A549 (cell line): ENCODE results near the gene SLC38A2. TPM values are rescaled to one million over a fixed set of nuclear protein-coding genes. Genes with fewer than 3 reads are reported as not detected.
A peak's percentile ranks its signal among the peaks of the same experiment; 100 is the strongest.

ENCODE experiments used
- ATAC-seq, 2 experiments: fragments of 200-7000 bp in 1 of 2; fragments of >200 bp in 1 of 2; cut with Nextera tagmentation in 1 of 2; cut with Tn5 transposase in 1 of 2; 3 replicates each; pipeline versions ENCODE4 v1.8.0 to v1.9.1; 2018 to 2020; ENCODE audit warnings: mild to moderate bottlenecking in 1 of 2, moderate library complexity in 1 of 2
- CTCF ChIA-PET: fragments of 300-600 bp; sonication (Branson Sonifier 250); formaldehyde crosslinking; extraction: SDS; loops from one replicate; lab custom pipeline; 2021; ENCODE audit warnings: antibody characterized with exemption, inconsistent platforms; lab: Yijun Ruan, JAX
- POLR2A ChIA-PET: fragments of 350-600 bp; formaldehyde crosslinking; extraction: SDS; loops from one replicate; lab custom pipeline; 2021; ENCODE audit warnings: antibody characterized with exemption, inconsistent platforms; lab: Yijun Ruan, JAX
- DNase-seq, 2 experiments: peaks; one replicate each; pipeline versions ENCODE4 v3.0.0 to v3.0.0-alpha.2; 2011 to 2016; ENCODE audit warnings: low read depth in 1 of 2, low spot score in 1 of 2
- FAIRE-seq: peaks from 2 replicates; lab custom pipeline; 2011; peaks lifted over from hg19 to GRCh38; lab: Jason Lieb, UNC
- H3K27ac ChIP-seq, 2 experiments: fragments of >200 bp; sonication (Bioruptor Twin); formaldehyde crosslinking; 3 replicates each; pipeline ENCODE4 v1.5.1; 2016 to 2017
- H3K4me1 ChIP-seq: fragments of >200 bp; sonication (Bioruptor Twin); formaldehyde crosslinking; 3 replicates; pipeline ENCODE4 v1.6.1; 2016
- H3K4me2 ChIP-seq: fragments of >200 bp; sonication (Bioruptor Twin); formaldehyde crosslinking; 3 replicates; pipeline ENCODE4 v1.6.1; 2016
- H3K4me3 ChIP-seq: fragments of >200 bp; sonication (Bioruptor Twin); formaldehyde crosslinking; 3 replicates; pipeline ENCODE4 v1.5.1; 2016
- H3K9me3 ChIP-seq: fragments of >200 bp; sonication (Bioruptor Twin); formaldehyde crosslinking; 3 replicates; pipeline ENCODE4 v1.6.1; 2016
- ATOH8 ChIP-seq: fragments of 250-450 bp; sonication (Bioruptor Pico); IDR thresholded peaks from 2 replicates; pipeline ENCODE4 v1.5.0; 2020; ENCODE audit warnings: low read depth, mild to moderate bottlenecking, moderate library complexity
- BHLHE40 ChIP-seq: IDR thresholded peaks from 2 replicates; pipeline ENCODE4 v1.6.1; 2012; ENCODE audit warnings: low read depth, low read length, inconsistent platforms
- CBX2 ChIP-seq: fragments of 200-600 bp; sonication (generic); IDR thresholded peaks from 2 replicates; pipeline ENCODE4 v1.6.1; 2016; ENCODE audit warnings: low read depth, mild to moderate bottlenecking, borderline replicate concordance
- CBX8 ChIP-seq: fragments of 200-600 bp; sonication (generic); IDR thresholded peaks from 2 replicates; pipeline ENCODE4 v1.6.1; 2016
- CEBPB ChIP-seq, 2 experiments: fragments of >200 bp in 1 of 2; sonication (Bioruptor Twin) in 1 of 2; formaldehyde crosslinking in 1 of 2; IDR thresholded peaks; 2 replicates each; pipeline ENCODE4 v1.6.1; 2012 to 2016
- EP300 ChIP-seq, 2 experiments: fragments of >200 bp; sonication (Bioruptor Twin); formaldehyde crosslinking; IDR thresholded peaks; 2 replicates in 1 of 2; 3 replicates in 1 of 2; pipeline ENCODE4 v1.6.1; 2016 to 2017
- FOSB ChIP-seq: fragments of 250-450 bp; sonication (Bioruptor Pico); IDR thresholded peaks from 2 replicates; pipeline ENCODE4 v1.5.0; 2020; ENCODE audit warnings: mild to moderate bottlenecking, moderate library complexity
- FOSL2 ChIP-seq, 2 experiments: fragments of 450-650 bp in 1 of 2; fragments of >200 bp in 1 of 2; sonication (Bioruptor Twin) in 1 of 2; formaldehyde crosslinking; IDR thresholded peaks; 2 replicates each; pipeline versions ENCODE4 v1.5.0 to v1.6.1; 2016 to 2020; ENCODE audit warnings: mild to moderate bottlenecking in 1 of 2, moderate library complexity in 1 of 2
- HES2 ChIP-seq: fragments of >200 bp; sonication (Bioruptor Twin); formaldehyde crosslinking; IDR thresholded peaks from 2 replicates; pipeline ENCODE4 v1.6.1; 2016
- HMGXB4 ChIP-seq: fragments of 250-450 bp; sonication (Bioruptor Pico); IDR thresholded peaks from 2 replicates; pipeline ENCODE4 v1.5.0; 2021; ENCODE audit warnings: mild to moderate bottlenecking, moderate library complexity, borderline replicate concordance
- HOXB13 ChIP-seq: fragments of 250-450 bp; sonication (Bioruptor Pico); IDR thresholded peaks from 2 replicates; pipeline ENCODE4 v1.5.0; 2020; ENCODE audit warnings: low read depth, mild to moderate bottlenecking, moderate library complexity
- JUN ChIP-seq, 2 experiments: fragments of >200 bp; sonication (Bioruptor Twin); formaldehyde crosslinking; IDR thresholded peaks; 2 replicates in 1 of 2; 3 replicates in 1 of 2; pipeline ENCODE4 v1.6.1; 2016 to 2017
- JUNB ChIP-seq: fragments of >200 bp; sonication (Bioruptor Twin); formaldehyde crosslinking; IDR thresholded peaks from 2 replicates; pipeline ENCODE4 v1.6.1; 2016
- KDM1A ChIP-seq: fragments of 200-600 bp; sonication (generic); IDR thresholded peaks from 2 replicates; pipeline ENCODE4 v1.6.1; 2016; ENCODE audit warnings: low read depth, mild to moderate bottlenecking
- KDM5A ChIP-seq: fragments of 200-600 bp; sonication (generic); IDR thresholded peaks from 2 replicates; pipeline ENCODE4 v1.6.1; 2016; ENCODE audit warnings: antibody characterized with exemption, mild to moderate bottlenecking
- MAZ ChIP-seq: fragments of 150-350 bp; IDR thresholded peaks from 2 replicates; pipeline ENCODE4 v1.6.1; 2014; ENCODE audit warnings: antibody characterized with exemption, low read depth, low read length, borderline replicate concordance
- MYC ChIP-seq: IDR thresholded peaks from 2 replicates; pipeline ENCODE4 v1.6.1; 2012; ENCODE audit warnings: mild to moderate bottlenecking, inconsistent platforms, low read length, improper control_type of control experiment, borderline replicate concordance
- NPAS2 ChIP-seq: fragments of 250-450 bp; sonication (Bioruptor Pico); IDR thresholded peaks from 2 replicates; pipeline ENCODE4 v1.8.0; 2022; ENCODE audit warnings: mild to moderate bottlenecking, moderate library complexity, borderline replicate concordance
- POLR2A ChIP-seq: IDR thresholded peaks from 2 replicates; pipeline ENCODE4 v1.6.1; 2012; ENCODE audit warnings: mild to moderate bottlenecking, low read length
- REST ChIP-seq: fragments of 200-600 bp; sonication (generic); IDR thresholded peaks from 2 replicates; pipeline ENCODE4 v1.6.1; 2016; ENCODE audit warnings: antibody characterized with exemption, mild to moderate bottlenecking, moderate library complexity
- RNF2 ChIP-seq: fragments of 200-600 bp; sonication (generic); IDR thresholded peaks from 2 replicates; pipeline ENCODE4 v1.6.1; 2016; ENCODE audit warnings: low read depth, mild to moderate bottlenecking, antibody characterized with exemption, moderate library complexity, borderline replicate concordance
- SMC3 ChIP-seq: fragments of >200 bp; sonication (Bioruptor Twin); formaldehyde crosslinking; IDR thresholded peaks from 3 replicates; pipeline ENCODE4 v1.6.1; 2018; ENCODE audit warnings: inconsistent platforms
- TFCP2L1 ChIP-seq: fragments of 250-450 bp; sonication (Bioruptor Pico); IDR thresholded peaks from 2 replicates; pipeline ENCODE4 v1.5.0; 2021; ENCODE audit warnings: mild to moderate bottlenecking
- USF2 ChIP-seq: fragments of 450-650 bp; IDR thresholded peaks from 2 replicates; pipeline ENCODE4 v1.6.1; 2014; ENCODE audit warnings: antibody characterized with exemption
- ZFP36 ChIP-seq: fragments of 450-650 bp; IDR thresholded peaks from 2 replicates; pipeline ENCODE4 v1.6.1; 2014; ENCODE audit warnings: borderline replicate concordance; ENCODE audit not compliant: partially characterized antibody
- WGBS: methylation state at CpG from one replicate; pipeline ENCODE4 v1.1.6; 2017; ENCODE audit errors: missing lambda C conversion rate; 5-methylcytosine and 5-hydroxymethylcytosine counted together
- polyA plus RNA-seq, 4 experiments: library from polyadenylated mRNA; depleted of rRNA in 3 of 4; stranded (reverse); fragments of >200 nt; fragmentation: RNase III in 1 of 4; extraction: RNeasy Plus Mini Kit Qiagen cat#74134 plus additional on column Dnase treatment in 1 of 4; gene quantifications; 2 replicates in 3 of 4; 3 replicates in 1 of 4; pipeline ENCODE4 v1.2.3, GENCODE V29; 2011 to 2017

The SLC38A2 gene
- polyA plus RNA-seq, 2 of the 4 experiments (the other 2 are of a cell fraction), result 187 to 519 TPM

- CTCF ChIA-PET, result interaction anchor here (0.7 to 1.4 kb wide), 5 partner anchors 17 to 100 kb away, joined by 3 to 4 read pairs (median 3); no protein-coding TSS in a partner anchor
- TF ChIP-seq CEBPB (IDR thresholded peaks at IDR 0.05) (peak; percentile 10 to 54; a peak in 1 of 4 replicates), CBX8 (no peak), JUN (IDR thresholded peaks at IDR 0.05) (no peak), FOSL2 (IDR thresholded peaks at IDR 0.05) (no peak), FOSL2 (CRISPR knock-in tag; IDR thresholded peaks at IDR 0.05) (peak; percentile 9; the same call in 1 of the 2 replicates), HOXB13 (CRISPR knock-in tag) (no peak; the same call in 1 of the 2 replicates), EP300 (IDR thresholded peaks at IDR 0.05) (0 out of 5 replicates have a peak, but pooled peaks of 1 of the 2 experiments have one; percentile 25), JUNB (0 out of 2 replicates have a peak, but pooled peaks have one; percentile 40), KDM5A (no peak), HES2 (0 out of 2 replicates have a peak, but pooled peaks have one; percentile 28), BHLHE40 (no peak)
- H3K4me1 ChIP-seq, result peaks cover 56% of the 10 kb centered on the region
- H3K27ac ChIP-seq, result peak overlapping the region; percentile 93 to 99
- no peak for FAIRE-seq
- H3K9me3 ChIP-seq, result no peaks in the 10 kb centered on the region
- H3K4me2 ChIP-seq, result peak overlapping the region; percentile 97
- DNase-seq, result no peak
- no peak for ATAC-seq
- WGBS, result 32% methylated on average over 9 of the region's 9 CpGs
- H3K4me3 ChIP-seq, result peak overlapping the region; percentile 54
- POLR2A ChIA-PET, result interaction anchor here (0.7 to 2.7 kb wide), 10 partner anchors 10 to 695 kb away, joined by 3 to 28 read pairs (median 4); partner anchors contain the start of genes AMIGO2 and SLC38A2
Observed at GRCh38 chr12:46384451-46385309, 12.1 kb upstream of the SLC38A2 start.

GRCh38 chr12:46383654-46384450 lies 11.3 kb upstream of the SLC38A2 start:
- no peaks in the 10 kb centered on the region for H3K9me3 ChIP-seq
- DNase-seq (peak in 1 of 2 experiments; percentile 93), ATAC-seq (peak; percentile 83 to 84), FAIRE-seq (no peak)
- H3K27ac ChIP-seq, result peak overlapping the region; percentile 93 to 99
- H3K4me1 ChIP-seq, result peaks cover 49% of the 10 kb centered on the region
- H3K4me3 ChIP-seq, result peak overlapping the region; percentile 54
- WGBS, result under 1% methylated on average over 32 of the region's 47 CpGs
- peak overlapping the region; percentile 97 for H3K4me2 ChIP-seq
- POLR2A ChIA-PET, result interaction anchor here (0.7 to 2.7 kb wide), 11 partner anchors 9 to 696 kb away, joined by 3 to 28 read pairs (median 3); partner anchors contain the start of genes AMIGO2 and SLC38A2
- CTCF ChIA-PET, result interaction anchor here (0.7 to 1.1 kb wide), 3 partner anchors 16 to 100 kb away, joined by 3 to 4 read pairs (median 3); no protein-coding TSS in a partner anchor
- TF ChIP-seq TFCP2L1 (CRISPR knock-in tag), result 0 out of 2 replicates have a peak, but pooled peaks have one; percentile 49
- TF ChIP-seq MAZ, result peak; percentile 22; the same call in 1 of the 2 replicates
- no peak; the same call in 1 of the 2 replicates for TF ChIP-seq FOSB
- no peak for TF ChIP-seq SMC3
- no peak; the same call in 1 of the 2 replicates for TF ChIP-seq REST
- TF ChIP-seq CBX2, result no peak
- TF ChIP-seq ATOH8, result no peak
- peak; percentile 13 to 86; a peak in 4 of 5 replicates for TF ChIP-seq JUN (IDR thresholded peaks at IDR 0.05)
- no peak for TF ChIP-seq MYC
- no peak for TF ChIP-seq HMGXB4 (CRISPR knock-in tag)
- TF ChIP-seq USF2, result no peak
- TF ChIP-seq CEBPB (IDR thresholded peaks at IDR 0.05), result no peak
- TF ChIP-seq NPAS2 (CRISPR knock-in tag), result no peak
- TF ChIP-seq RNF2, result no peak
- no peak for TF ChIP-seq ZFP36
- no peak for TF ChIP-seq KDM1A
- TF ChIP-seq POLR2A, result peak; percentile 36
- TF ChIP-seq JUNB, result peak; percentile 13; the same call in 1 of the 2 replicates
